GM21447 (cell line): ENCODE data around the gene IL1R2.
"Not testable (repeated sequence)": the region's sequence is repeated elsewhere in the genome, so short reads cannot be mapped to it uniquely, and the experiment has no call there.

Source experiments
- ATAC-seq: cut with Tn5 transposase; IDR thresholded peaks from one replicate; pipeline ENCODE4 v1.9.1; 2021; ENCODE audit not compliant: unreplicated experiment

The IL1R2 gene

GRCh38 chr2:101998896-101999789 is 7.4 kb downstream of the IL1R2 start:
- ATAC-seq, result peak; percentile 48

DNA sequence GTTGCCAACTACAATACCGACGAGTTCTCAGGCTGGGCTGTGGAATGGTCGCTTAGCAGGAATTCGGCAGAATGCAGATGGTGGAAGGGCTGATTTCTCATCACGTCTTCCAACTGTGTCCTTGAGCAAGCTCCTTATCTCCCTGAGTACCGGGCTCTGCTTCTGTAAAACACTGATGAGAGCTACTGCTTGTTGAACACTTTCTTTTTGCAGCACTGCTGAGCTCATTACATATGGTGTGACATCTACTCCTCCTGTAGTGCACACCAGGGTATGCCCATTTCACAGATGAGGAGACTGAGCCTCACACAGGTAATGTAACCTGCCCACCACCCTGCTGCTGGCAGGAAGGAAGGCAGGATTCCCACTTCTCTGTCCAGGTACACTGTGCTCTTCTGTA is 8.3 kb downstream of the IL1R2 start:
- ATAC-seq, result no peak

- no peak for ATAC-seq
Measured at GRCh38 chr2:102000813-102001766, 9.3 kb downstream of the IL1R2 start.

GRCh38 chr2:102001767-102002142 is 10.0 kb downstream of the IL1R2 start:
- ATAC-seq, result no peak

DNA sequence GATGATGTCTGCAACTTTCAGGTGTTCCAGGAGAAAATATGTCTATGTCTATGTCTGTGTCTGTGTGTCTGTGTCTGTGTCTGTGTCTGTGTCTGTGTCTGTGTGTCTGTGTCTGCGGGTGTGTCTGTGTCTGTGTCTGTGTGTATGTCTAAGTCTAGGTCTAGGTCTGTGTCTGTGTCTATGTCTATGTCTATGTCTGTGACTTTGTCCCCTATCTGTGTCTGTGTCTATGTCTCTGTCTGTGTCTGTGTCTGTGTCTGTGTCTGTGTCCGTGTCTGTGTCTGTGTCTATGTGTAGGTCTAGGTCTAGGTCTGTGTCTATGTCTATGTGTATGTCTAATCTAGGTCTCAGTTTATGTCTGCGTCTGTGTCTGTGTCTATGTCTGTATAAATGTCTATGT is 10.5 kb downstream of the IL1R2 start:
- ATAC-seq, result no peak

- not testable (repeated sequence) for ATAC-seq
Measured at GRCh38 chr2:102002909-102003308, 11.1 kb downstream of the IL1R2 start.

- ATAC-seq, result no peak
Measured at GRCh38 chr2:102003696-102004095, 11.9 kb downstream of the IL1R2 start.

DNA sequence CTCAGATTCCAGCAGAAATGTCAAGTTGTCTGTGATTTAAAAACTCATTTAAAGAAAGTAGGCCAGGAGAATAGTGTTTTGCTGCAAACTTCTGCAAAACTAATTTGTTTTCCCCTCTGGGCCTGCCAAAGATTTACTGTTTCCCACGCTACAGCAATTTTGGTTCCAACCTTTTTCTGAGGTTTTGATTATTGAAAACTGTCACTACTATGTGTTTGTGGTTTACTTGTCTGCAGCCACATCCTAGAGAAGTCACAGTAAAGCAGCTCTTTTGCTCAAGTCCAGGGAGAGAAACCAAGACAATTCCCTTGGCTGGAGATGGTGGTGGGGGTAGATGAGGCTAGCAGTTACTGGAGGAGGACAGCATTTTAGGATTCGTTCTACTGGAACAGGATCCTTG is 12.8 kb downstream of the IL1R2 start:
- ATAC-seq, result no peak

DNA sequence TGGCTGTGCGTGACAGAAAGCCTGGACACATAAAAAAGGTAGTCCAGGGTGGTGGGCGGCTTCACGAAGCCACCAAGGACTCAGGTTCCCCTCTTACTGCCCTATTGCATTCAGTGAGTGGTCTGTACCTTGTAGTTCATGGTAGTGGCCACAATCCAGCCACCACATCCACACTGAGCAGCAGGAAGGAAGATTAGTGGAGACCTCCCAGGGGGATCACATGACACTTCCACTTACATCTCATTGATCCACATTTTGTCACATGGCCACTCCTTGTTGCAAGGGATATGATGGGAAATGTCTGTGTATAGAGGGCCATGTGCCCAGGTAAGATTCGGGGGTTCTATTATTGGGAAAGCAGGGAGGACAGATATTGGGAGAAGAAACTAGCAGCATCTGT is 13.7 kb downstream of the IL1R2 start:
- no peak for ATAC-seq

DNA sequence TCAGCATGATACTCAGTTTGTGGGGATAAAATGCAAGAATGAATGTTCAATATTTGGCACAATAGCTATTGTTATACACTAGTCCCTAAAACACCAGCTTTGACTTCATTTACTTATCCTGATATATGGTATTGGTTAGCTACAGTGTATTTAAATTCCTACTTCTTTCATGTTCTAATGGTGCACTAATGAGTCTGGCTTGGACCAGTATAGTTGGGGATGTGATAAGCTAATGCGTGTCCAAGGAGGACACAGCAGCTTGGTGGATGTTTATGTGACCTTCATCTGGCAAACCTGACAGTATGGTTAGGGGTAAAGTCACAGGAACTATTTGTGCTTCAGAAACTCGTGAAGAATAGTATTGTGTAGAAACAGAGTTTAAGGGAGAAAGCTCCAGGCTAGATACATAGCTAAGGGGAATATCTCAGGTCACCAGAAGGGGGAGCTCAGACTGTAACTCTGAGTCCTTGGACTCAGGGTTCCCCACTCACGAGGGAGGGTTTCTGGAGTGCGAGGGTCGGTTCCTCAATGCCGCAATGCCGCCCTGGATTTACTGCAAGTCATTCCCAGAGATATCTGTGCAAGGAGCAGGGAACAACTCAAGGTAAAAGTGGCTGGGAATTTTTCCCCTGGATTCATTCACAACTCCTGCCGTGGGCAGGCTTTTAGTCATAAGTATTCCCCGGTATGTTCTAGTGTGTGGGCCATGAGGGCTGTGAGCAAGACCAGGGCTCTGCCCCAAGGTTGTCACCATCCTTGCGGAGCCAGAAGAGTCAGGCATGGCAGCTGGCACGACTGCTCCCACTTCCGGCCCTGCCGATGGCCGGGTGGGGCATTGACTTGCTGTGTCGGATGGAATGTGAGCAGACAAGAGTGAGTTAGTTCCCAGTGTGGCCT is 14.5 kb downstream of the IL1R2 start:
- no peak for ATAC-seq

DNA sequence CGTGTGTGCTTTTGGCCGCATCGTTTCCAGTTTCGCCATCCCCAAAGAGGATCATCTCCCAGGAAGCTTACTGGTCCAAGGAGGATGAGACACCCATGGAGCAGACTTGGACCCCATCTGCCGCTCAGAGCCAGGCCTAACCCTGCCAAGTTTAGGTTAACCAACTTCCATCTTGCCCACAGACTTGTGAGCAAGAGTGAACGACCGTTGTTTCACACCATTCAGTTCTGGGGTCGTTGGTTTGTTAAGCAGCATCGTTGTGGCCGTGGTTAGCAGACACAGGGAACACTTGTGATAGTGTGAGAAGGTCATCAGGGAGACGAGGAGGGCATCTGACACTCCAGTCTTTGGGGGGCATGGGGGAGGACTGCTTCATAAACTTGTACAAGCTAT is 15.1 kb downstream of the IL1R2 start:
- no peak for ATAC-seq

DNA sequence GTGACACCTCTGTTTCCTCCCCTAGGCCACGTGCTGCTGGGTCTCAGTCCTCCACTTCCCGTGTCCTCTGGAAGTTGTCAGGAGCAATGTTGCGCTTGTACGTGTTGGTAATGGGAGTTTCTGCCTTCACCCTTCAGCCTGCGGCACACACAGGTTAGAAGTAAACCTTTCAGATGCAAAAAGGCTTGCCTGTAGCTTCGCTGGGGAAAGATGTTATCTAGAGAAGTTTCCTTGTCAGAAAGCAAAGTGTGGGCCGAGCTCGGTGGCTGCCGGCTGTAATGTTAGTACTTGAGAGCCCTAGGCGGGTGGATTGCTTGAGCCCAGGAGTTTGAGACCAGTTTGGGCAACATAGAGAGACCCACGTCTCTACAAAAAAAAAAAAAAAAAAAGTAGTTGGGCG is 16.7 kb downstream of the IL1R2 start:
- ATAC-seq, result no peak

DNA sequence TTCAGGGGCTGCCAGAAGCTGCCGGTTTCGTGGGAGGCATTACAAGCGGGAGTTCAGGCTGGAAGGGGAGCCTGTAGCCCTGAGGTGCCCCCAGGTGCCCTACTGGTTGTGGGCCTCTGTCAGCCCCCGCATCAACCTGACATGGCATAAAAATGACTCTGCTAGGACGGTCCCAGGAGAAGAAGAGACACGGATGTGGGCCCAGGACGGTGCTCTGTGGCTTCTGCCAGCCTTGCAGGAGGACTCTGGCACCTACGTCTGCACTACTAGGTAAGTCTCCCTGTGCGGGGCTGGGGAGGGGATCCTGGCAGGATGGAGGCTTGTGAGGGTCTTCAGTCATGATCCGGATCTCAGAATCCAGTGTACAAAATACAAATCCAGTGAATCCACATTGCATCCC is 17.8 kb downstream of the IL1R2 start:
- no peak for ATAC-seq

DNA sequence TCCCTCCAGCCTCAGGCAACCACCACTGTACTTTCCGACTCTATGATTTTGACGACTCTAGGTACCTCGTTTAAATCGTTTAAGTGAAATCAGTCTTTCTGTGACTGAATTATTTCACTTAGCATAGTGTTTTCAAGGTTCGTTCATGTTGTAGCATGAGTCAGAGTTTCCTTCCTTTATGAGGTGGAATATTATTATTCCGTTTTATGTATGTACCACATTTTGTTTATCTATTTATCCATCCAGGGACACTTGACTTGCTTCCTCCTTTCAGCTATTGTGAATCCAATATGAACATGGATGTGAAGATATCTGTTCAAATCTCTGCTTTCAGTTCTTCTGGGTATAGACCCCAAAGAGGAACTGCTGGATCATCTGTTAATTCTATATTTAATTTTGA is 19.1 kb downstream of the IL1R2 start:
- no peak for ATAC-seq

GRCh38 chr2:102012061-102012614 is 20.4 kb downstream of the IL1R2 start:
- ATAC-seq, result no peak

DNA sequence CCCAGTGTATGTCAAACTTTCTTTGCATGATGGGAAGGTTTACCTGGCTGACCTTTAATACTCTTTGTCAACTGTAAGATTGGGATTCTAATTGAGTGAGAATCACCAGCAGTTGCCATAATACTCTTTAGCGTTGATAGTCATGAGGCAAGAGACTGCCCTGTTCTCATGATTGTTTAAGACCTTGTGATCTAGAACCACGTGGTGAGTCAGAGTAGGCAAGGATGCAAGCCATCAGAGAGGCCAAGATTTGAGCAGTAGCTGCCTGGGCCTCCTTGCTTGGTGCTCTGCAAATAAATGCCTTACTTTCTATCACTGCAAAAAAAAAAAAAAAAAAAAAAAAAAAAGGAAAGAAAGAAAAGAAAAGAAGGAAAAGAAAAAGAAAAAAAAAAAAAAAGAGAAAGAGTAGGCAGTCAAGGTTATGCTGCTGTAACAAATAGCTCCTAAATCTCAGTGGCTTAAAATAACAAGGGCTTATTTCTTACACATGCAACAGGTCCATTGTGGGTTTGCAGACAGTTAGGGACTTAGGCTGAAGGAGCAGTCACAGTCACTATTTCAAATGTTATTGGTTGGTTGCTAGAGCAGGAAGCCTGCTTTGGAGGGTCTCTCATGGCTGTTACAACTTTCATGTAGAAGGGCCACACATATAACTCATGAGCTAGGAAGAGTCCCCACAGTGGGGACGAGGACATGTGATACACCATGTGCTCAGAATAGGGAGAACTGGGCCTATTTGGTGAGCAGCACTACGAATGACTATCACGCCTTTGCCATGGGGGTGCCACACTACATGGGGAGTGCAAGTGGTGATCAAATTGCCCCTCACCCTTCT is 21.7 kb downstream of the IL1R2 start:
- no peak for ATAC-seq

- ATAC-seq, result no peak
Measured at GRCh38 chr2:102014041-102014345, 22.2 kb downstream of the IL1R2 start.

DNA sequence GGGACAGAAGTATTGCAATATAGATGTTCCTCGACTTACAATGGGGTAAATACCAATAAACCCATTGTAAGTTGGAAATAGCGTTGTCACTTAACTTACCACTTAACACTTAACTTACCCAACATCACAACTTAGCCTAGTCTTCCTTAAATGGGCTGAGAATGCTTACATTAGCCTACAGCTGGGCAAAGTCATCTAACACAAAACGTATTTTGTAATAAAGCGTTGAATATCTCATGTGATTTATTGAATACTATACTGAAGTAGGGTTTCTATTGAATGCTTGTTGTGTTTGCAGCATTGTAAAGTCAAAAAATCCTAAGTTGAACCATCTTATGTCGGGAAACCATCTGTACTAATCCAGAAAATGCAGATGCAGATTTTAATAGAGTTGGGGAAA is 23.6 kb downstream of the IL1R2 start:
- ATAC-seq, result no peak

- ATAC-seq, result no peak
Measured at GRCh38 chr2:102016399-102016955, 24.7 kb downstream of the IL1R2 start.
